NCI-H1048 (cell line): ENCODE measurements around the gene TUFT1.

ENCODE experiments used
- DNase-seq: peaks from one replicate; lab custom pipeline; 2025; lab: John Stamatoyannopoulos, UW

Gene TUFT1

DNA sequence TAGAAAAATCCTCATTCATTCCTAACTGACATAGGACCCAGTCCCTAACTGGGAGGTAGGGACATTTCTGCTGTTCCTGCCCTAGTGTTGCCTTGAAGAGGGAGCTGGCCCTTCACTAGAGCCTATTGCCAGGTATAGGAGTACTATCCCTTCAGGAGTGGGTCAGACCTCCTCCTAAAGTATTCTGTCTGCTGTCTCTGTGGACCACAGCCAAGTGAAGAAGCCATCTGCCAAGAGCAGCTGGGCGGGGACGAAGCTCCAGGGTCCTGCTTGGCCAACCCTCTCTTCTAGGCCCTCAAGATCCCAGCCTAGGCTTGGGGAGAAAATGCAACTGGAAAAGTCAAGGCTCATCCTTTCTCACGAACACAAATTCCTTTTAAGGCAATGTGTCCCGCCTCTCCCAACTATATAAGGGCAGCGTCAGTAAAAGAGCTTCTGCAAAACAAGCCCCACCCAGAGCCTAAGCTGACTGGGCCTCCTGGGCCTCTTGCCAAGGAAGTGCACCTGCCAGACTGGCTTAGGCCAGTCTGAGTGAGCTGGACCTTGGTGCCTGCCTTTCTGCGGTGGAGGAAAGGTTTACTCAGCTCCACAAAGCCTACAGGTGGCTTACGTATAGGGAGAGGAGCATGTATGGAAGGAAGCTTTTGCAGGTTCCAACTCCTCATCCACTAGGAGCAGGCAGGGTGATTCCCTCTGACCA, 638 bp upstream of the TUFT1 start:
- DNase-seq: peak; percentile 91

- DNase-seq: no peak
Measured at GRCh38 chr1:151540982-151541377, 871 bp downstream of the TUFT1 start.

- no peak for DNase-seq
Measured at GRCh38 chr1:151541752-151542151, 1.6 kb downstream of the TUFT1 start.

- no peak for DNase-seq
Measured at GRCh38 chr1:151542710-151543129, 2.6 kb downstream of the TUFT1 start.

DNA sequence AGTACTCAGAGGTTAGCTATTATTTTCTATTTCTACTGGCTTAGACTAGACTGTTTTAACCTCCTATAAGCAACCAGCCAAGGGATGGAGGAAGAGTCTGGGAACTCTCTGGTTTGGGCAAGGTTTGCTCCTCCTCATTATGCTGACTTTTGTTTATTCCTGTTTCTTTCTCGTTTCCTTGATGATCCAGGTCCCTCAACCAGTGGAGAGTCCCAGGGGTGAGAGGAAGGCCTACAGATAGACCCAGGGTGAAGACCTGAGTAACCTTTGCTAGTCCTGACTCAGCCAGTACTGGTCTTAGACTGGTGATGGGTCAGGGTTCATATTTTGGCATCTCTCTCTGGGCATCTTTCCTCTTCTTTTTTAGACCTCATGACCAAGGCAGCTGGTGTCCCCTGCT, 5.4 kb downstream of the TUFT1 start:
- DNase-seq: no peak

GRCh38 chr1:151546011-151546925, 6.2 kb downstream of the TUFT1 start:
- DNase-seq: no peak

DNA sequence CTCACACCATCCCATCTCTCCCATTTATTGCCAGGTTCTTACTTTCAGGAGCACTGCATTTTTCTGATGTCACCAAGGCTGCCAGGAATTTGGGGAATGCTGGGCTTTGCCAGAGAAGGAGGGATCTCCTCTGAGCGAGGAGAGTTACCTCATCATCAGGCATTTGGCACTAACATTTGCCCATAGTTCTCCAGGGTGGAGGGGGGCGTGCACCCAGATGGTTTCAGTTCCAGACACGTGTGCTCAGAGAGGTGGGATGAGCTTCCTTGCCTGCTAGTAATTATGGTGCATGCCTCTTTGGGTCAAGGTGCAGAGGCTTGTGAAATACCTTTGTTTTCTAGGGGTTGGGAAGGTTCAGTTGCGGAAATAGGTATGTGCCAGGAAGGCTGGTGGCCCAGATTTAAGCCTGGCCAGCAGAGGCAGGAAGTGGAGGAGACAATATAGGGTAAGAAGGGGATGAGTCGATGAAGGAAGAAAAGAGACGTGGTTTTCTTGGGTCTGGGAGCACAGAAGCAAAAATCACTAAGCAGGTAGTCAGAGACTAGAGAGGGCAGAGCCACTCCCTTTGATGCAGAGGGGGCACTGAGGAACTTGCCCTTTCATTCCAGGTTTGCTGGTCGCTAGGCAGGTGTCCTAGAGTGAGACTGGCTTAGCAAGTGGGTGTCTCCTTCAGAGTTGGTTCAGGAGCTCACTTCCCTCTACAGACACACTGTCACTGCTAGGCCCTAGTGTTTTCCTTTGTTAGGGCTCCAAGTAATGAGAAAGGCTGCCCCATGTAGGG, 7.2 kb downstream of the TUFT1 start:
- no peak for DNase-seq

- no peak for DNase-seq
Measured at GRCh38 chr1:151547900-151548230, 7.8 kb downstream of the TUFT1 start.

DNA sequence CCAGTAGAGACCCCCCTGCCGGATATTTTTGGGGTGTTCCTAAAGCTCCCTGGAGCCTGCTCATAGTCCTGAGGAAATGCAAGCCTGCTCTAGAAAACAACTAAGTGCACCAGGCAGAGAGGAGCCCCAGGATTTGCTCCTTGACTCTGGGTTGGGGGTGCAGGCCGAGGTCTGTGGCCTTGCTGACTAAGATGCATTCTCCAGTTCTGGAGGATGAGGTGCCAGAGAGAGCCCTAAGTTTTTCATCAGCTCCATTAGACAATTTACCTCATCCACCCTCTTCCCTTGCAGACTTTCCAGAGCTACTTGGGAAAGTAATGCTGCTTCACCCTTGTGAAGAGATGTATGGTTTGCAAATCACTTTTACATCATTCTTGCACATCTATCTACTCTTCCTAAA, 9.1 kb downstream of the TUFT1 start:
- no peak for DNase-seq

DNA sequence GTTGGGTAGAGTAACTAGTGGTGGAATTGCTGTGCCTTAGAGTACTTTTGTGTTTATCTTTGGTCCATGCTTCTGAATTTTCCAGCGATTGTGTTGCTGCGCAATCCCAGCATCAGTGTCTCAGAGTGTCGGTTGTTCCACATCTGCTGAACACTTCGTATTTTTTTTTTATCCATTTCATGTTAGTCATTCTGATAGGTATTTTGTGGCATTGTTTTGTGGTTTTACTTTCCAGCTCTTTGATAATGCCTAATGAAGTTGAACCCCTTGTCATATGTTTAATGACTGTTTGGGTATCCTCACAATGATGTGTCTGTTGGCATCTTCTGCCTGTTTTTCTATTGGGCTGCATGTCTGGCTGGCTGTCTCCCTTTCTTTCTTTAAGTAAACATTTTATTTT, 13.6 kb downstream of the TUFT1 start:
- DNase-seq: no peak

DNA sequence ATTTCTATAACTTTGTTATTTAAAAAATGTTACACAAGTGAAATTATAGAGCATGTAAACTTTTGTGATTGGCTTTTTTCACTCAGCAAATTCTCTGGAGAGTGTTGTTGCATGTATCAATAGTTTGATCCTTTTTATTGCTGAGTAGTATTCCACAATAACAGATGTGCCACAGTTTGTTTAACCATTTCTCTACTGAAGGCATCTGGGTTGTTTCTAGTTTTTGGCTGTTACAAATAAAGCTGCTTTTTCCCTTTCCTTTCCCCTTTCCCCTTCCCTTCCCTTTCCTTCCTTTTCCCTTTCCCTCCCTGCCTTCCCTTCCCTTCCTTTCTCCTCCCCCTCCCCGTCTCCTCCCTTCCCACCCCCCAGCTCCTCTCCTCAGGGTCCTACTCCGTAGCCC, 15.9 kb downstream of the TUFT1 start:
- no peak for DNase-seq

DNA sequence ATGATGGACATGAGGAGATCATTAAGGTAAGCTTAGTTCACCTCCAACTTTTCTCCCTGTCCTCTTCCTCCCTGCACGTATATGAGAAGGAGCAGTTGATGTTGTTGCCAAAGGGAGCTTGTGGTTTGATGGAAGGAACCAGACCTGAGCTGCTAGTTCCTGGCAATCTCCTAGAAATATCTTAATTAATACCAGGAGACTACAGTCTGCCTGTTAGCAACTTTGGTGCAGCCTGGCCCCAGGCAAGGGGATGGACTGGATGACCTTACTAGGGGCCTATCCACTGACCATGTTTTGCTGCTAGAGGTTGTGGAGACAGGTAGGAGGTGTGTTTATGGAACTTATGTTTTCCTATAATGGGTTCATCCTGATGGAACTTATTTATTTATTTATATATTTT, 22.6 kb downstream of the TUFT1 start:
- no peak for DNase-seq

DNA sequence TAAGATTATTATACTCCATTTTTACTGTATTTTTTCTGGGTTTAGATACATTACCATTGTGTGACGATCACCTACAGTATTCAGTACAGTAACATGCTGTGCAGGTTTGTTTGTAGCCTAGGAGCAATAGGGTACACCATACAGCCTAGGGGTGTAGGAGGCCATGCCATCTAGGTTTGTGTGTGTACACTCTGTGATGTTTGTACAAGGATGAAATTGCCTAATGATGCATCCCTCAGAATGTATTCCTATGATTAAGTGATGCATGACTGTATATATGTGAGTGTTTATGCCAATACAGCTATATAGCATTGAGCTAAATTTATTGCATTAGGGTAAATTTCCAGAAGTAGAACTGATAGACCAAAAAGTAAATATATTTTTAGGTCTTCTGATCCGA, 23.3 kb downstream of the TUFT1 start:
- DNase-seq: no peak

GRCh38 chr1:151565502-151566189, 25.5 kb downstream of the TUFT1 start:
- DNase-seq: no peak

- DNase-seq: no peak
Measured at GRCh38 chr1:151568626-151569088, 28.5 kb downstream of the TUFT1 start.

- DNase-seq: no peak
Measured at GRCh38 chr1:151570819-151571218, 30.7 kb downstream of the TUFT1 start.

- DNase-seq: no peak
Measured at GRCh38 chr1:151574575-151575529, 34.7 kb downstream of the TUFT1 start.

DNA sequence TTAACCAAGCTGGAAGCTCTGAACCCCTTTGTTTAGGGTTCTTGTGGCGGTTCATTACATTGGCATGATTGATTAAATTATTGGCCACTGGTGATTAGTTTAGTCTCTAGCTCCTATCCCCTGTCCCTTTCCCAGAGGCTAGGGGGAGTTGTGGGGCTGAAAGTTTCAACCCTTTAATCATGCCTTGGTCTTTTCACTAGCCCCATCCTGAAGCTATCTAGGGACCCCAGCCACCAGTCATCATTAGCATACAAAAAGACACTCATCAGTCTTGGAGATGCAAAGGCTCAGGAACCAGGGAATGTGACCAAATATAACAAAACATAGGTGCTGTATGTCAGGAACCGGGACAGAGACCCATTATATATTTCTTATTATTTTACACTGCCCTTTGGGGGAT, 37.1 kb downstream of the TUFT1 start:
- DNase-seq: no peak

GRCh38 chr1:151578941-151579340, 38.8 kb downstream of the TUFT1 start:
- DNase-seq: no peak

DNA sequence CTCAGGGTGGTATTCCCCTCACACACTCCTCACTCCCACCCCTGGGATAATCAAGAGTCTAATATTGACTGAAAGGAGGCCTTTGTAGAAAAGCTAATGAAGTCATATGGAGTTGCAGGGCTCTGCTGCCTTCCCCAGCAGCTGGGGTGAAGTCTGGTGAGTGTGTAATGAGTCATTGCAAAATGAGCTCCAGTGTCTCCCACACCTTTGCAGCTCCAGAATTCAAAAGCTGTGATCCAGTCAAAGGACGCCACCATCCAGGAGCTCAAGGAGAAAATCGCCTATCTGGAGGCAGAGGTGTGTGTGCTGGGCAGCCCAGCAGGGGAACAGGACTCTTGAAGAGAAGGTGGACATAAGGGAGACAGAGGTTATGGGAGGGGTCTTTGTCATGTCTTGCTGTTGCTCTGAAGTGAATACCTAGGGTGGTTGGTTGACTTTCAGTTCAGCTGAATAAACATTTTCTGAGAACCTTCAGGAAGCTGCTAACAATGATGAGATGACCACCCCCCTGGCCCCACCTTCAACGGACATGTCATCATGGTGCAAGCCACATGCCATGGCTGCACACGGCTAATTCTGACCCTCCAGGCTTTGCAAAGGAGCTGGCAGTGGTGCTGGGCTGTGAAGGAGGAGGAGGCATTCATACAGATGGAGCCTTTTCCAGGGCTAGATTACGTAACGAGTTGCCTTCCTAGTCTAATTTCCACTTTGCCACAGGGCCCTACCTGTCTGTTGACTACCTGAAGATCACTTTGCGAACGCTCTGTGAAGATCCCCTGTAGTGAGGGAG, 39.5 kb downstream of the TUFT1 start:
- DNase-seq: no peak
